Activated naive CD4-positive, alpha-beta T cell (primary cell): ENCODE measurements around the gene CCDC154.
A peak's percentile ranks its signal among the peaks of the same experiment; 100 is the strongest.

Experiments
- DNase-seq, 4 experiments: peaks; one replicate each; lab custom pipeline; 2025; lab: John Stamatoyannopoulos, UW

CCDC154 gene

DNA sequence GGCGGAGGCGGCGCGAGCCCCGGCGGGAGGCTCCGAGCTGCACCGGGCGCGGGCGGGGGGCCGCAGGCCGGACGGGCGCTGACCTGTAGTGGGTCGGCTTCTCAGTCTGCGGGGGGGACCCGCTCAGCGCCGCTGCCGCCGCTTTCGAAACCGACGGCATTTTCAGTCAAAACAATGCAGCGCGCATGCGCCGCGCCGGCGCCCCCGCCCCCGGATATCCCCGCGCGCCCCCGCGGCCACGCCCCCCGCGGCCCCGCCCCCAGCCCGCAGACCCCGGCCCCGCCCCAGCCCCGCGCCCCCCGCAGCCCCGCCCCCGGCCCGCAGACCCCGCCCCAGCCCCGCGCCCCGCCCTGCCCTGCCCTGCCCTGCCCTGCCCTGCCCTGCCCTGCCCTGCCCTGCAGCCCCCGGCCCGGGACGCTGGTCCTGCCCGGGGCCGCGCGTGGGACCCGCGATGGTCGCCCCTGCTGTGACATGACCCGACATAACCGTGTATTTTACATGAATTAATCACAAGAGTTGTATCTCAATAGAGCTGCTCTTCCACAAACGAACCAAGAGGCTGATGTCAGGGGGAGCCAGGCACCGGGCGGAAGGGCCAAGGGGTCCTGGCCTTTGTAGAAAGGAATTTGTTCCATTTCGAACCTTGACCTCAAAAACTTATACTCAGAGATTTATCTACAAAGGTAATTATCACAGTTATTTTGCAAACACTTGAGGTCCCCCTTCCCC is 29.7 kb downstream of the CCDC154 start, which contains the start of gene UNKL:
UNKL (minus strand) TSS at position 173 of the 729 bp plus-strand sequence; CDS start at position 160, 13 bp downstream.
- peak; percentile 46 to 91 (median 78) for DNase-seq

DNA sequence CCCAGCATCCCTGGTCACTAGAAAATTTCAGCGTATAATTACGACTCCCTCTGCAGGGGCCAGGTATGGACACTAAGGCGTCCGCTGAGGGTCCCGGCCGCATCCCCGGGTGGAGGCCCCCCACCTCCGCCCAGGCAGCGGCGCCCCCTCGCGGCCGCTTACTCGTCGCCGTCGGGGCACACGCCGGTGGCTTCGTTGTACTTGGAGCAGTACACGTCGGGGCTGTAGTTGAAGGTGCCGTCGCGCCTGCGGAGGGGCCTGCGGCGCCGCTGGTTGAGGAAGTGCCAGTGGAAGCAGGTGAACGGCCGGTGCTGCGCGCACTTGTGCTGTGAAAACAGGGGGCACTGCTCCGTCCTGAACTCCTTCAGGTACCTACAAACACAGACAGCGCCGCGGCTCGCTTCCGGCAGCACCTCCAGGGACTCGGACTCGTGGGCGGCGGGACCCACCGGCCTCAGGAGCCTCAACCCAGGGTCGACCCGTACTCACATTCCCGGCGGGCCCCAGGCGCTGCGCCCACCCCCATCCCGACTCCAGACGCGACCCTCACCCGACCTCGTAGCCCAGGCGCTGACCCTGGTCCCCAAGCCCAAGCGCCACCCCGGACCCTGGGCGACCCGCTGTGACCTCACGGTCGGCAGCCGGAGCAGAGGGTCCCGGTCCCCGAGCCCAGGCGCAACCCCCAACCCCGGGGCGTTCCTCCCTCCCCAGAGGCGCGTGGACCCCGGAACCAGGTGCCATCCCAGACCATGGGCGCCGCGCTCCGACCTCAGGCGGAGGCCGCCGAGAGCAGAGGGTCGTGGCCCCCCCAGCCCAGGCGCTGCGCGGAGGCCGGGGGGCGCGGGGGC is 30.4 kb downstream of the CCDC154 start:
- peak; percentile 29 to 65 (median 36) for DNase-seq

DNA sequence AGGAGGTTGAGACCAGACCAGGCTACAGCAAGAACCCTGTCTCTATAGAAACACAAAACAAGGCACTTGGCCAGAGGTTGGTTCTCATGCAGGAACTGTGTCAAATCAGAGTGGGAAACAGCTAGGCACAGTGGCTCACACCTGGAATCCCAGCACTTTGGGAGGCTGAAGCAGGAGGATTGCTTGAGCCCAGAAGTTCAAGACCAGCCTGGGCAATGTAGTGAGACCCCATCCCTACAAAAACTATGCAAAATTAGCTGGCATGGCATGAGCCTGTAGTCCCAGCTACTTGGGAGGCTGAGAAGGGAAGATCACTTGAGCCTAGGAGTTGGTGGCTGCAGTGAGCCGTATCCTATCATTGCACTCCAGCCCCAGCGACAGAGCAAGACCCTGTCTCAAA is 31.5 kb downstream of the CCDC154 start:
- no peak for DNase-seq

GRCh38 chr16:1408171-1408837 is 36.1 kb downstream of the CCDC154 start:
- peak; percentile 91 to 96 (median 94) for DNase-seq

- no peak for DNase-seq
These were observed 36.6 kb downstream of the CCDC154 start for GRCh38 chr16:1407753-1408152.

DNA sequence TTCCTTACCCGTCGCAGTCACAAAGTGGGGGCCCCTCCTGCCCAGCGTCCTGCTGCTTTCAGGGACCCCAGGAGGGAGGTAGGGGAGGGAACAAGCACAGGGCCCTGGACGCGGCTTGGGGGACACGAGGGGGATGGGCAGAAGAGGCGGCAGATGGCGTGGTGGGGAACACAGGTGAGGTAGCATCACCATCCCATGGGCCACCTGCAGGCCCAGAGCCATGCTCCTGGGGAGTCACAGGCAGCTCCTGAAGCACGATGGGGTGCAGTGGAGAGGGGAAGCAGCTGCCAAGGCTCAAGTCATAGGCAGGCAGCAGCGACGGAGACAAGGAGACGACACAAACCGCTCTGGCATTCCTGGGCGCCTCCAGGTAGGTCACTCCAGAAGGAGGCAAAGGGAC is 40.6 kb downstream of the CCDC154 start:
- no peak for DNase-seq

DNA sequence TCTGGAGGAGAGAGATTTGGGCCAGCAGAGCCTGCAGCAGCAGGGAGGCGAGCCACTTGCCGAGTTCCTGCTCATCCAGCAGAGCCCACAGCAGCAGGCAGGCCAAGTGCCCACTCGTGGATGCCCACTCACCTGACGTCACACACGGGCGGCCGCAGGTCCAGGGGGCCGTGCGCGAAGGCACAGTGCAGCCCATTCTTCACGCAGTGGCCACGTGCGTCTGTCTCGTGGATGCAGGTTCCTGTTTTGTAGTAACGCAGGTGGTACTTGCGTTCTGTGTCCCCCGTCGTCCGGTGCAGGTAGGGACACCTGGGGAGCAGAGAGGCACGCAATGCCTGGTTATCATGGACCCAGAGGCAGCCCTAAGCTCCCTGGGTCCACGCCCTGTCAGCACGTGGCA is 41.3 kb downstream of the CCDC154 start:
- no peak for DNase-seq

GRCh38 chr16:1401758-1402154 is 42.6 kb downstream of the CCDC154 start:
- no peak for DNase-seq

DNA sequence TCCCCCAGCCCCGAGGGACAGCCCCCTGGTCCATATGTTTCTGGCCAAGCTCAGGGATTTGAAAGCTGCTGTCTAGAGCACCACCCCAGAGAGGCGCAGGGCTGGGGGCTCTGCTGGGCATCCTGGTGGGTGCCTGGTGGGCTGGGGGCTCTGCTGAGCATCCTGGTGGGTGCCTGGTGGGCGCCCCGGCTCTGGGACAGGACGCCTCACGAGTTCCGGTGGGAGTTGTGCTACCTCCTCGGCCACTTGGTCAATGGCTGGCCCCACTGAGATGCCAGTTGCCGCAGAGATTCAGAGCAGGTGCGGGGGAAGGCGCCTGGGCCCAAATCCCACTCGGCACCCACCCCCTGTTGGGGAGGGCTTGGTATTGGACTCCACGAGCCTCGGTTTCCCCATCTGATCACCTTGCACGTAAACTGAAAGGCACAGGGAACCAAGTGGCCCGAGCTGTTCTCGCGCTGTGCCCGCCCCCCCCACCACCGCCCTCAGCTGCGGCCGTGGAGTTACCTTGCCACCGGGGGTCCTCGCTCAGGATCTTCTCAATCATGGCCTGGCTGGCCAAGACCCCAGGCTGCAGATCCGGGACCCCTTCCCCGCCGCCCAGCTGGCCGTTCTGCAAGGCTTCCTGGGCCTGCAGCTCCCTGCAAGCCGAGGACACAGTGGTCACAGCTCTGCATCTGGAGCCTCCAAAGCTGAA is 43.1 kb downstream of the CCDC154 start:
- no peak for DNase-seq

DNA sequence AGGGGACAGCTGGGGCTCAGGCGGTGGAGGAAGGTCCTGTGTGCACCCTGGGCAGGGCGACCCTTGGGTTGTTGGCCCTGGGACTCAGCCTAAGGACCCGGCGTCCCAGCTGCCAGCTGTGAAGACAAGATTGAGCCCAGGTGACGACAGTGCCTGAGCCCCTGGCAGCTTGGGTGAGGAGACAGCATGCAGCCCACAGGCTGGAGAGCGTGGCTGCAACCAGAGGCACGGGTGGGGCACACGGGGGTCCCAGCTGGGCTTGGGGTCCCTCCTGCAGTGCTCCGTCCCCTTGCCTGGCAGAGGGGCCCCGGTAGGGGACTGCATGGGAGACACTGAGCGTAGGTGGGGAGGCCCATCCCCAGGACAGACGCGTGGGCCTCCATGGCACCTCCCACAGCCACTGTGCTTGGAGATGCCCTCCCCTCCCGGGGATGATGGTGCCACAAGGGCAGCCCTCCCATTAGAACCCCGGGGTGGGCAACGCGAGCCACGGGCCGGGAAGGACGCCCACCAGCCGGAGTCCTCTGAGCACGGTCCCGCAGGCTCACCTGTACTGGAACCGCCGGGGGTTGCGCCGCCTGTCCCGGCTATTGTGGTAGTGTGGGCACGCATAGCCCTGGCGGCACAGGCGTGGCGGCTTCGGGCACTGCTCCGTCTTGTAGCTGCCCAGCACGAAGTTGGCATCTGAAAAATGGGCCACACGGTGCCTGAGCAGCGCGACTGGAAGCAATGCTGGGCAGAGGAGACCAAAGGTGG is 45.4 kb downstream of the CCDC154 start:
- DNase-seq: no peak

DNA sequence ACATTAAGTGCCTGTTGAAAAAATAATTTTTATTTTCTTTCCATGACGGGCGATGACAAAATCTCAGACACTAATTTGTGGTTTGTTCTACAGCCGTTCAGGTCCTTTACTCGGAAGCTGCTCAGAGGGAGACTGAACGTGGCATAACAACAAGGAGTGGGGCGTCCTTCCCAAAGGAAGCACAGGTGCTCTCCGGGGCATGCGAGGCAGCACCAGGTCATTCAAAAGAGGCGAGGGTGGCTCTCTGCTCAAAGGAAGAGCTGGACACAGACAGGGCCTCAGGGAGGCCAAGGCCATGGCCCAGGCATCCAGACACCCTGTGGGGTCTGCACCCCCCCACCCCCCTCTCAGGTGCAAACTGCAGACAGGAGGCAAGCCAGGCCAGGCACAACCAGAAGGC is 46.0 kb downstream of the CCDC154 start:
- no peak for DNase-seq

DNA sequence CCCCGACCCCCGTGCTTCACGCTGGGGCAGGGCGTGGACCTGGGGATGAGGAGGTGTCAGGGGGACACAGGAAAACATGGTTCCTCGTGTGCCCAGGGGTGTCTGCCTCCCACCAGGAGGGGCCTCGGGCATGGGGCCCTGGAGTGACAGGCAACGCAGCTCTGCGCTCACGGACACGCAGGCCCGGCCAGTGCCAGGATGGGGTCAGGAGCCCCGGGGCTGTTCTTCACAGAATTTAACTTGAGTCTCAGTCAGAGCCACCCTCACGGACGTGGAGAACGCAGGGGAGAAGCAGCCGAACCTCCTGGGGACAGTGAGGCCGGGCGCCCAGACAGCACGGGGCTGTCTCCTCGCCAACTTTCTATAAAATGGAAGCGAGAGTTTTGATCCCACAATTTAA is 46.6 kb downstream of the CCDC154 start:
- no peak for DNase-seq

DNA sequence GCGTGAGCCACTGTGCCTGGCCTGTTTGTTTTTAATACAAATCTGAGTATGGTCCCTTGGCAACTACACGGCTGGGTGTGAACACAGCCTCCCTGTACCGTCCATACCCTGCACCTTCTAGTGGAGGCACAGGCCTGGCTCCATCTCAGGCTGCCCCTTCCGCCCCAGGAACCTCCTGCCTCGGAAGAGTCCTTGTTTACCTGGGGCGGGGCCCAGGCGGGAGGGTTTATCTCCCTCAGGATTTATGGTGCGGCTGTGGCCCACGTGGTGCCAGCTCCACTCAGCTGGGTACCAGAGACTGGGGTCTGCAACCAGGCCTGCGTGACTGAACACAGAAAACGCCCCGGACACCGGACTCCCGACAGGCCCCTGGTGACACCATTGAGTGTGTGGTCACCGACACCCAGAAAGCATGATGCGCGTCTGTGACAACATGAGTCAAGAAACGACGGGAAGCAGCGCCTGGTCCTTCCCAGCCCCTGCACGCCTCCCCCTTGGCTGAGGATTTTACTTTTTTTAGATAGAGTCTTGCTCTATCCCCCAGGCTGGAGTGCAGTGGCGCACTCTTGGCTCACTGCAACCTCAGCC is 48.8 kb downstream of the CCDC154 start:
- DNase-seq: no peak

DNA sequence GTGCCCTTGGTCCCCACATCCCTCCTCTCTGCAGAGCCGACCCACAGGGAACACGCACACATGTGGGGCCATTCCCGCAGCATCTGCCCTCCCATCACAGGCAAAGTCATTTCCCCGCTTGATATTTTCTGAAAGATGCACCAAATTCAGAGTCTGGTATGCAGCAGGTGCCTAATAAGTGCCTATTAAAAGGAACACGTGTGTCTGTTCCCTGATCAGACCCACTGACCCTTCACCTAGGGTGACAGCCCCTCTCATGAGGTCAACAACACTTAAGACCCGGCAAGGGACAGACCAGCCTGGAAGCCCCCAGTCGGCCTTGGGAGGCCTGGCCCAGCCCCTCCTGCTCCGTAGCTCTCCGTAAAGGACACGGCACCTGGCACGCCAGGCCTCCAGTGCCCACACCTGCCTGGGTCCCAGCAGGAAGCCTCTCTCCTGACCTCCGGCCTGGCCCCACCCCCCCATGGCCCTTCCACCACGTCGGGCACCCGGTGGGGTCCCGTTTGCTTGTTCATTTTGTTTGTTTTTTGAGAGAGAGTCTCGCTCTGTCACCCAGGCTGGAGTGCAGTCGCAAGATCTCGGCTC is 49.9 kb downstream of the CCDC154 start:
- DNase-seq: no peak

DNA sequence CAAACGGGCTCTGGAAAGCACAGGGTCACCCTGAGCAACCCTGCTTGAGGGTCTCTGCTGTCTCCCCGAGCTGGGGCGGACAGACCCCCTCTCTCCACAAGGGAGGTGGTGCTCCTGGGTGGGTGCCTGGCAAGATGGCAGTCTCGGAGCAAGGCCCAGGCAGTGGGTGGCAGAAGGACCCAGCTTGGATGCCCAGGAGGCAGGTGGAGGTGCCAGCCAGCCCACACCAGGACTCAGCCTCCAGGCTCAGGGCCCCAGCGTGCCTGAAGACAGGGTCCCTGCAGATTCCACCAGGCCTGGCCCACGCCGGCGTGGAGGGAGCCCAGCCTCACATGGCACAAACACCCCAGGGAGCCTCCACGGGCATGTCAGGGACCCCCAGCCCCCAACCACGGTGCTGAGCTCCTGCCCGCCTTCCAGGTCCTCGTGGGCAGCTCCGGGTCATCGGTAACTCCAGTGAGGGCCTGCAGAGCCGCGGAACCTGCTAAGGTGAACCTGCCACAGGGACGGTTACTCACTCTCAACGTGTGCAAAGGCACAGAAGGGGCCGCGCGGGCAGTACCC is 50.7 kb downstream of the CCDC154 start:
- DNase-seq: no peak

- DNase-seq: no peak
These were observed 51.5 kb downstream of the CCDC154 start for GRCh38 chr16:1392826-1393225.

DNA sequence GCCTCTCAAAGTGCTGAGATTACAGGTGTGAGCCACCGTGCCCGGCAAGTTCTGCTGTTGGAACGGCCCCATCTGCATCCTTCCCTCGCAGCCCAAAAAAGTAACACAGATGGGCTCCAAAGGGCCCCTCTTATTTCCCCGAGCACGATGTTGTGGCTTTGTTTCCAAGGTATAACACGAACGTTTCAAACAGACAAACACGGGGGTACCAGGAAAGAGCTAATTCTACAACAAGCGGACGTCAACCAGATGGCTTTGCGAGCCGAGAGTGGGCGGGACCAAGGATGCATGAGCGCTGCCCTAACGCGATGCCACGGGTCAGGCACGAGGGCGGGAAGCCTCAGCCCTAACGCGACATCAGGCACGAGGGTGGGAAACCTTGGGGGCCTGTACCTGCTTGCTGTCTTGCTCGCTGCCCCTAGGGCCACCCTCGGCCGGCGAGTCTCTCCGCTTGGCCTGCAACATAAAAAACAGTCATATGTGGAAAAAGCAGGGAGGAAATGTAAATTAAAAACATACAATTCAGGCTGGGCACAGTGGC is 54.0 kb downstream of the CCDC154 start:
- no peak for DNase-seq

- no peak for DNase-seq
These were observed 54.6 kb downstream of the CCDC154 start for GRCh38 chr16:1389762-1390161.

DNA sequence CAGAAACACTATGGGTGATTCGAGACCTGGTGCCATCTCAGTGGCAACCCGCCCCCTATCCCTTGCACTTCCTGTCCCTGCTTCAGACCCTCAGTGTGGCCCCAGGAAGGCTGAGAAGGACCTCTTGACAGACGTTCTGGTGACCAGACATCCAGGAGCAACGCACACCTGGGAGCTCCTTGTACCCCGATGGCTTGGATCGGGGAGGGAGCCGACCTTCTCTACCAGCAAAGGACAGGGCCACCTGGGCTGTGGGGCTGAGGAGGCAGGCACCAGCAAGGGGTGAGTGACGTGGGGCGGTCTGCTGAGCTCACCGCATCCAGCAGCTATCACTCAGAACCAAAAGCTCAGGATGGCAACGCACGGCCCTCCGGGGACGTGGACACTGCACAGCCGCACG is 57.0 kb downstream of the CCDC154 start:
- DNase-seq: no peak

DNA sequence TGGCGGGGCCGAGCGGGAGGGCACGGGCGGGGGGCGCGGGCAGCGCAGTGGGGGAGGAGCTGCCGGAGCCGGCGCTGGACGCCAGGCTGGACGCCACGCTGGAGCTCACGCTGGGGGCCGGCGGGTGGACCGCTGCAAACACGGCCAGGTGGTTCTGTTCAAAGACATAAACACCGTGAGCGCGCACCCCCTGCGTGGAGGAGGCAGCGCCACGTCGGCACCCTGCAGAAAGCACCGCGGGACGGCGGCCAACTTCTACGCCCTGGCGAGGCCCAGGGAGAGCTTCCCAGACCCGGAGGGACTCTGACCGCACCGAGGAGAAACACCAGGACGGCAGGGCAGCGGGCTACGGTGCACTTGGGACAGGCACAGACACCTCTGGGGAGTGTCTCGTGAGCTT is 59.1 kb downstream of the CCDC154 start:
- no peak for DNase-seq
